Mucosa of gallbladder (tissue), 1 donor: ENCODE results near the gene C2orf78. TPM values are rescaled to one million over a fixed set of nuclear protein-coding genes. Genes with fewer than 3 reads are reported as not detected.
A peak's percentile ranks its signal among the peaks of the same experiment; 100 is the strongest.
"Not testable (repeated sequence)": the region's sequence is repeated elsewhere in the genome, so short reads cannot be mapped to it uniquely, and the experiment has no call there.

Experiments
- DNase-seq: peaks from one replicate; pipeline ENCODE4 v3.0.0-alpha.2; 2020; ENCODE audit warnings: low spot score
- total RNA-seq: library from RNA; stranded (reverse); gene quantifications from one replicate; pipeline ENCODE4 v1.2.1, GENCODE V29; 2021
- donor health status: DM: no; HTN: no; CAD: no.

Gene C2orf78, protein sequence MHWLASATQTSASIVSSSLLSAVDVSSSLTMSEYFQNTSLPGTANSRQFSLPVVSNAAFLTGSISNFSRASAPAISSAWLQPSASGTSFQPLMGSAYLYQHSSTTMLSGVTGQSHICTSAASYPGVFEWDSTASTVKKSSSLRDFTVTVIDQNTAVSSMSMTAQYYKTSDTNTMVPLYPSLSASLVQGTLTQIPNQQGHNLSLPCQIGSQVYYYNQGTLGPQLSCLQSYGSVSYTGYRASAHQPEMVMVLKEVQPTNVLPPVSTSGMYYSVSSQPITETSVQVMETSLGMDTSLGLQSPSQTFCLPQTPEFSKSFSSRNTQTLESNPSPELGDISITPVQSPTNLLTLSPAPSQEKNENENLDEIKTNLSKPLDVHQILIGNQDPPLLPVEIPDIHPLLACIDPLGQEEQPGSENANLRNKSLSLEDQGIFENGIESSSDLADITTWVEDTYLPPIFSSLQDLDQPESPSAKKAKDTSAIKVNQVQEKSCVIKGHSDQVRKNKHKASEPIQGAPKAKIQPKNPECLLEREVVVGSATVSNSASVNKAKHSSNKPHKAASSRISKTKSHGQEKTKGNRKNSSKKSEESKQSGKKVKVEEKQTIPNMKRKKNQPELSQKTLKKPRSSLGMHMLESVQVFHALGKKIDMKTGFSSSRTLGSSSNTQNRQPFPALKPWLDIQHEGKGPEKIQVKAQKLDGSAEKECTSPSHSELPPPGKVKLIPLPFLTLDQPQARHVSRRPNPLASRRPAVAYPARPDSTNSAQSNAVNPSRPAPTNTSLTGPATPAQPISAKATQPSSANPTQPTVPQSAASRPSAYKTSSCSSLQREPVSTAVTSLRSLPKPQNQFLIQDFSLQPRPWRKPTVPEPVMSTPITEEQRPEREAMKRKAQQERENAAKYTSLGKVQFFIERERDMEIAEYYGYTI
- not detected for total RNA-seq

DNA sequence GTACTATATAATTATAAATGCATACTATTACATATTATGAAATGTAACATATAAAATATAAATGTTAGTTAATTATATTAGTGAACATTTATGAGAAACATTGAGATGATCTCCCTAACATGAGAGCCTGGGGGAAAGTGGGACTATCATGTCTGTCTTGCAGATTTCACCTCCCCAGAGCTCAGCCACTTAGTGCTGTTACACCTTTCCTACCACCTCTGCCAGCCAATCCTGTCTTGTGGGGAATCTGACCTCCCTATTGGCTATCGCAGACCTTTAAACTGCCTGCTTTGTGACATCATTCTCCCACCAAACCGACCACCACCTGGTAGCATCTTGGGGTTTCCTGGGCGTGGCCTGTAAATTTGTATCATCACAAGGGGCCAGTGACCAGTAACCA is at the start of gene C2orf78:
C2orf78 (plus strand) TSS at position 301 of the 400 bp plus-strand sequence. CDS start 127 bp downstream, outside the sequence.
- not testable (repeated sequence) for DNase-seq

DNA sequence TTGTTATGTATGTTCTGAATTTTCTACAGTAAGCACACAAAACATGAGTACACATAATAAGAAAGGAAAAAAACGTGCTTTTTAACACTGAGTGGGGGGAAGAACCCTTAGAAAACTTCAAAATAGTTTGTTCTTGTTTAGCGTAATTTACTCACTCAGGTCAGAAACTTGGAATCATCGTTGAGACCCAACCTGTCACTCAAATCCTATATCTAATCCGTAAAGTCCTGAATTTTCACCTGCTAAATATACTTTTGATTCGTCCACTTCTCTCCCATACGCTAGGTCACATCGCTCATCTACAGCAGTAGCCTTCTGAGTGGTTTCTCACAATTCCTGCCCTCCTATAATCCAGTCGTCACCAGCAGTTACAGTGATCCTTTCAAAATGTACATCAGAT is 47.6 kb upstream of the C2orf78 start:
- no peak for DNase-seq

DNA sequence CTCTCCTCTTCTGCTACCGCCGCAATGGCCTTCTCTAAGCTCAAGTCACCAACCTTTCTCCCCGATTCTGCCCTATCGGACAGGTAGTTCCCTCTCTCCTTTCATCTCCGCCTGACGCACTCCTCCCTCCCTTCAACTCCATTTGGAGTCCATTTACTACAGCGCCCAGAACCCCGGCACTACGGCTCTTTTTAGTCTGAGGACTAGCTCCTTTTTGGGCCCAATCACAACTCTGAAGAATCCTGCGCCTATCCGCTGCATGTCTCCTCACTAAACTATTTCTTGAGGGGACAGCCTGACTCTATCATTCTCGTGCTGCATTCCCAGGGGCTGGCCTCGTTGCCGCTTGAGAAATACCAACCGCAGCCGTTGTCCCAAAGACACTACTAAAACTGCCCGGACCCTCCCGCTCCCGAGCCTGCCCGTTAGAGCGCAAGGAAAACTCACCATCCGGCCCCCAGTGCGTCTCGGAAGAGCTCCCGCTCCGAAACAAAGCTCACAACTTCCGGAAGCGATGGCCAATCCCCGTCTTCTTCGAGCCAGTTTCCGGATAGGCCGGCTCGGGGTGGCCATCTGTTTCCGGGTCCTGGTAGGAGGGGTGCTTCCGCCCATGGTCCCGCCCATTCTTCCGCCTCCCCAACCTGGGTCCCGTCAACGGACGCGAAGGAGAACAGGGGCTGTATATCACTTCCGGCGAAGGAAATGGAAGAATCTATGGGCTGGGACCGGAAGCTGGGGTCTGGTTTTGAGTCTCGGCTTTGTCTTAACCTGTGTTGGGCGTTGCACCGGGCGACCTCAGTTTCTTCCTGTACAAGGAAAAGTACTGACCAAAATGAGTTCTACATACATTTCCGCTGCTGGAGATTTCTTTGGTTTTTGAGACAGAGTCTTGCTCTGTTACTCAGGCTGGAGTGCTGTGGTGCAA is 46.9 kb upstream of the C2orf78 start, which contains the start of gene TPRKB:
TPRKB (minus strand) TSS at position 491 of the 925 bp plus-strand sequence. CDS start 2,776 bp downstream, outside the sequence.
- DNase-seq = peak; percentile 96

DNA sequence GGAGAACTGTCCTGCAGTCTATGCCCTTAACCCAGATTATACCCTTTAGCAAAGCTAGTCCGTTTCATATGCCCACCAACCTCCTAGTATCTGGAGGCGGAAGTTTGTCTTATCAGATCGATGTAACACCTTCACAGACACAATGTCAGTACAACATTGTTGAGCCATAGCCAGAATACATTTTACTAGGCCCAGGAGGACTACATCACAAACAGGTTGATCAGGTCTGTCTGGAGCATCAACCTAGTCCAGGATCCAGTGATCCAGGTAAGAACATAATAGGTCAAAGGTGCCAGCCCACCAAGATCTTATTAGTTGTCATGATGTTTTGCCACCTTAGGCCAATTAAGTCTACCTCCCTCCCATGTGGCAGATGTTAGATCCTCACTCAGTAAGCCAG is 44.9 kb upstream of the C2orf78 start:
- DNase-seq = no peak

DNA sequence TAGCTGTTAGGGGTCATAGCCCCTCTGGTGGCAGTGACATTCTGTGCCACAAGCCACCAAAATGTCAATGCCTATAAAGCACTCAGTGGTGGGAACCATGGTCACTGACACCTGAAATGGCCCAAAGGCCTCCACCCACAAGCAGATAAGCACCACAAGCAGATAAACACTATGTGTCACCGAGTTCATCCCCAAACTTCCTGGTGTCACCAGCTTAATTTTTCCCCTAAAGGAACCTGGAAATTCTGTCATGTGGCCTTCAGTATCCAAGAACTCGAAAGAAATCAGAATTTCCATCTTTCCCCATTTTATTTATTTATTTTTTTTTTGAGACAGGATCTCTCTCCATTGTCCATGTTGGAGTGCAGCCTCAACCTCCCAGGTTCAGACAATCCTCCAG is 43.2 kb upstream of the C2orf78 start:
- DNase-seq = no peak

DNA sequence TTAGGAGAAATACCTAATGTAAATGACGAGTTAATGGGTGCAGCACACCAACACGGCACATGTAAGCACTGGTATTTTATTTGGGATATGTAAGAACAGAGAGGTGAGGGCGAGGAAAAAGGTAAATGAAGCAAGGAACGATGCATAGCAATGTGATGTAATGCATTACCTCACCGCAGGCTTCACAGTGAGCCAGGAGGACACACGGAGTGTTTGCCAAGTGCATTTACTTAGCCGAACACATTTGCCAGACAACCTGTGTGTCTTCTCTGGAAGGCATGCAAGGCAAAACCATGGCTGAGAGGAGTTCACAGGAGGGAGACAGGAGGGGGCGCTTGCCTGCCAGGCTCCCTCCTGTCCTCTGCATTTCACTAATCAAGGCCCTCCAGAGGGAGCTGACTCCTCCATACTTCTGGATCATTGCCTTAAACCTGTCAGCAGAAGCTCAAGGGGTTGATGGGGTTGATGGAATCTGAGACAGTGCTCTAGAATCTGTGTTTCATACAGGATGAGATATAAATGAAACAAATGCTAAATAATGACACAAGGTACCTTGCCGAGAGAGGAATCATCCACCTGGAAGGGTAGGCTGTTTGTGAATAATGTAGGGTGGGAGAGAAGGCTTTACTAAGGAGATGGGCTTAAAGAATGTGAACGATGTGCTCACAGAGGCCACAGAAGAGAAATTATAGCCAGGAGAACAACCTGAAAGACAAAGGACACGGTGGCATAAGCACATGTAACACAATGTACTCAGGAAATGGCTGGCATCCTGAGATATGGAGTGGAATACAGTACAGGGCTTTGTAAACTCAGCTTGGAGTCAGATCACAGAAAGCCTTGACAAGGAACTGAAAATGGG is 37.7 kb upstream of the C2orf78 start:
- DNase-seq = no peak

DNA sequence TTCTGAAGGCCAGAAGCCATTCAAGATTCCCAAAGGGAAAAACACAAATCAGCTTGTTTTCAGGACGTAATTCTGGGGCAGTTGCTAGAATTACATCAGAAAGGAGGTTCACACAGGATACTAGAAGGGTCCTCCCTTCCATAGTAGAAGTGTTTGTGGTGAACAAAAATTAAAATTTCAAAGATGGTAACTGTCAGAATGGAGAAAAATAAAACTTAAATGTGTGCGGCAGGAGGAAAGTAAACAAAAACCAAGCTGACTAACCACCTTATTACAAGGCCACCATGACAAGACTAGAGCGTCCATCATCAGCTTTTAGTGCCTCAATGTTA is 37.1 kb upstream of the C2orf78 start:
- no peak for DNase-seq

DNA sequence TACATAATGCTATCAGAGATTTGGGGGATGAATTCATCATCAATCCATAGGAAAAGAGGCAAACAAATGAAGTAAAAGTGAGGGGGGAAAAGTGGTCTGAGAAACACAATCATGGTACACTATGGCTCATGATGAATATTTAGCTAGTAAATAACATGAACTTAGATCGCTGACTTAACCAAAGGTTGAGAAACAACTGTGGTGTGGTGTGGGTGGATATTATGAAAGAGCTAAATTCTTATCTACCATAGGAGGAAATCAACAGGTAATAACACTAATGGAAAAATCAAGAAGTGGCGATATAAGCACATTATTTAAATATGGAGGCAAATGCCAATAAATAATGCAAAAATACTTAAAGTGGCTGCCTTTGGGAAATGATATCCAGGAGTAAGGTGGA is 34.7 kb upstream of the C2orf78 start:
- DNase-seq = no peak

DNA sequence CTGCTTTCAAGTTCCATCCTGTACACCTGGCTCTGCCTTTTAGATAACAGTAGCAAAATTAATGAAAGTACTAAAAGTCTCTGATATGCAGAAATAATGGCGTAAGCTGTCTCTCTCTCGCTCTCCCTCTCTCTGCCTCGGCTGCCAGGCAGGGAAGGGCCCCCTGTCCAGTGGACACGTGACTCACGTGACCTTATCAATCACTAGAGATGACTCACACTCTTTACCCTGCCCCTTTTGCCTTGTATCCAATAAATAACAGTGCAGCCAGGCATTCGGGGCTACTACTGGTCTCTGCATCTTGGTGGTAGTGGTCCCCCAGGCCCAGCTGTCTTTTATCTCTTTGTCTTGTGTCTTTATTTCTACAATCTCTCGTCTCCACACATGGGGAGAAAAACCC is 29.7 kb upstream of the C2orf78 start:
- not testable (repeated sequence) for DNase-seq

DNA sequence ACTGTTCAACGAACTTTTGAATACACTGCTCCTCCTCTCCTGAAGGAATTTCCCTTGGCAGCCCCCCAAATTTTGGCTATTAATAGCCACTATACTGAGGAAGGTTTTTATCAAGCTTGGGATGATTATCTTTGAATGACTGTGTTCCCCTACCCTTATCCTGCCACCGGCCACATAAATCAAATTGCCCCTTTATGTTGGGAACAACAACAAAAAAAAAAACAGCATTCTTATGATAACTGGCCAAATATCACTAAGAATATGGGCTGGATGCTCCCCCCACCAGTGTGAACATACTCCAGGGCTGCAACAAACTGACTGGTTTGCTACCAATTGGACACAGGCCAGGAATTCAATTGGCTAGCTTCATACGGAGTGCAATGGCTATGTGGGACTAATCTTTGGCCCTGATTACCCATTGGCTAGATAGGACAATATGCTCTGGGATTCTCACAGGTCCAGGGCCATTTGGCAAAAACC is 24.7 kb upstream of the C2orf78 start:
- DNase-seq = no peak

DNA sequence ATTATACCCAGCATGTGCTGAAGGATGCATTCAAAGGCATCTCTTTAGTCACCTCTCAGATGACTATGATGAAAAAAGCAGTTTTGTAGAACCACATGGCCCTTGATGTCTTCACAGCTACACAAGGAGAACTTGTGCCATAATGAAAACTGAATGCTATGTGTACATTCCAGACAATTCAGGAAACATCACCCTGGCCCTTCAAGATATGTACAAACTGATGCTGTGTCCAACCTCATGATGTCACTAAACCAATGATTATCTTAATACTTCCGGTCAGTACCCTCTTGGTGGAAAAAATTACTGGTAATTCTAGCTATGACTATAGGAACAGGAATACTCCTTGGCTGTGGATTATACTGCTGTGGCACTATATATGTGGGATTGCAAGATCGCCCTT is 24.1 kb upstream of the C2orf78 start:
- no peak for DNase-seq

DNA sequence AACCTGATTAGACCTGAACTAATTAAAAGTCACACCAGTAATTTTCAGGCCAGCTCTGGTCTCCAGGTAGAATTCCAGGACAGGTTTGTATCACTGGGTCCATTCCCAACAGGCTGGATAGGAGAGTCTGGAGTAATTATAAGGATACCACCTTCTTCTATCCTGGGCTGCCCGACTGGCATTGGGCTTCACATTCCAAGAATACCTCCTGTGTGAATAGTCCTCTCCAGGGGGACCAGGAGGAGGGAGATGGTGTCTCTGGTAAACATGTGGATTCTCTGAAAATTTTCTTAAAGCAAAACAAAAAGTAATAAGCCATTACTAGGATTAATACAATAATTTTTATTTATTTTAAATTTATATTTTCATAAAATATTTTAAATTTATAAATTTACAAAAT is 21.4 kb upstream of the C2orf78 start:
- DNase-seq = no peak

DNA sequence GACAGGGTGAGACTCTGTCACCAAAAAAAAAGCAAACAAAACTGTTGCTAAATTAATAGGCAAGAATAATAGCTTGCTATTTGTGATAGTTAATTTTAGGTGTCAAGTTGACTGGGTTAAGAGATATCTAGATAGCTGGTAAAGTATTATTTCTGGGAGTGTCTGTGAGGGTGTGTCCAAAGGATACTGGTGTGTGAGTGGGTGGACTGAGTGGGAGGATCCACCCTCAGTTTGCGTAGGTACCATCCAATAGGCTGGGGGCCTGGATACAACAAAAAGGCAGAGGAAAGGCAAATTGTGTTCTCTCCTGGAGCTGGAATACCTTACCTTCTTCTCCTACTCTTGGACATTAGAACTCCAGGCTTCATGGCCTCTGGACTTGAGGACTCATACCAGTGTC is 19.0 kb upstream of the C2orf78 start:
- no peak for DNase-seq

DNA sequence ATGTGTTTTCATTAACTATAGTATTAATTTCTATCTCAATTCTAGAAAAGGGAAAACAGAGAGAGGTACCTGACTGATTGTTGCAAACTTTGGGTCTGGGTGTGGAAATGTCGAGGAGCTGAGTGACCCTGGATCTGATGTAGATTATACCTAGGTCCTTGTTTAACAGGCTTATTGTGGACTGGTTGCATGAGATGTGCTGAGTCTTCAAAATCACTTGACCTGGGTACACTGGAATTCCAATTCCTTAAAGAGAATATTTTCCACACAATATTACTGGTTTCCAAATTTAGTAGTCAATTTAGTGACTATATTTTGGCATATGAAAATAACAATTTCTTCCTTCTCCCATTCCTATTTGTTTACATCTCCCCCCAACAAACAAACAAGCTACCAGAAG is 17.6 kb upstream of the C2orf78 start:
- no peak for DNase-seq

DNA sequence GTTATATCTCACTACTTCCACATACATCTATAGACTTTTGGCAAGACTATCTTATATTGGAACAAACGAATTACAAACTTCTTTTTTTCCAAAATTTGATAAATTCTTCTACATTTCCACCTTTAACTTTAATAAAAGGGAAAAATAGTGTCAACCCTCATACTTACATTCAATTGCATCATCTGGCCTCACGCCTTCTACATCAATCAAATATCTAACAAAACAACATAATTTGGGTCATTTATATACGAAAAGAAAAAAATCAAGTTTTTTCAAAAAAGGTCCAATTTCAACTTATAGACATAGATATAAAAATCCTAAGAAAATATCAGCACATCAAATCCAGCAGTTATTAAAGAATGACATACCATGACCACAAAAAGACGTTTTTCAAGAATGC is 17.0 kb upstream of the C2orf78 start:
- DNase-seq = no peak

DNA sequence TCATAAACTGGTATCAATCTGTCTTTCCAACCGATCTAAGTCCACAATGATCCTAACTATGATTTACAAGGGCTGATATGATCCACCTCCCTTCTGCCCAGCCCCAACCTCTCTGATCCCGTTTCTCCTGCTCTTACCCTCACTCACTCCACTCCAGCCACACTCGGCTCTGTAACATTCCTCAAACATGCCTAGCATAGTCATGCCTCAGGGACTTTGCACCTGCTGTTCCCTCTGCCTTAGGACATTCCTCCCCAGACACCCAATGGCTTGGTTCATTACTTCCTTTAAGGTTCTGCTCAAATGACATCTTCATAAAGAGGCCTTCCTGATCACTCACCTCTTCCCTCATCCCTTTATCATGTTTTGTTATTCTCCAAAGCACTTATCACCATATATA is 13.3 kb upstream of the C2orf78 start:
- no peak for DNase-seq

DNA sequence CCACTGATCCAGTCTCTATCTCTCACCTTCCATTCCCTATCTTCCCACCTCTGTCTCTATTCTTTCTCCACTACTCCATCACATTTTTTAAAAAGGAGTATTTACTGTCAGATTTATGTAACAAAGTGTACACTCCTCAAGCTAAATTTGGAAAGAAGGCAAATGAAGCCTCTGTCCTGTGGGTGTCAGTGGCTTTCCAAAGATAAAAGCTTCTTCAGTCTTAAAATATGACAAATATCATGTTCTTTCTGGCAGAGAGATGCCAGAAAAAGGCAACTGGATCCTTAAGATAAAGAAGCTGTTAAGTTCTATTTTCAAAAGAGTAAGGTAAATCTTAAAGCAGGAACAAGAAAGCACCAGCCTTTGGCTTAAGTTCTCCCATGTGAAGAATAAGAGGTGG is 11.2 kb upstream of the C2orf78 start:
- no peak for DNase-seq

DNA sequence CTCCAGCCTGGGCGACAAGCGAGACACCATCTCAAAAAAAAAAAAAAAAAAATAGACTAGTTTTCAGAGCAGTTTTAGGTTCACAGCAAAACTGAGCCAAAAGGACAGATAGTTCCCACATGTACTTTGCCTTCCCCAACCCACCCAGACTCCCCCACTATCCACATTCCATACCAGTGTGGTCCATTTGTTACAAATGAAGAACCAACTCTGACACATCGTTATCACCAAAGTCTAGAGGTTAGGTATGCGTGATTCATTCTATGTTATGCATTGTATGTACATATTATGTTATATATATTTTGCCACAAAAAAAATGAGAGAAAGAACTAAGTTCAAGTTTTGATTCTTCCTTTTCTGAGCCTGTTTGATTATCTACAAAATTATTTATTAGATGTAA is 7.6 kb upstream of the C2orf78 start:
- DNase-seq = no peak

DNA sequence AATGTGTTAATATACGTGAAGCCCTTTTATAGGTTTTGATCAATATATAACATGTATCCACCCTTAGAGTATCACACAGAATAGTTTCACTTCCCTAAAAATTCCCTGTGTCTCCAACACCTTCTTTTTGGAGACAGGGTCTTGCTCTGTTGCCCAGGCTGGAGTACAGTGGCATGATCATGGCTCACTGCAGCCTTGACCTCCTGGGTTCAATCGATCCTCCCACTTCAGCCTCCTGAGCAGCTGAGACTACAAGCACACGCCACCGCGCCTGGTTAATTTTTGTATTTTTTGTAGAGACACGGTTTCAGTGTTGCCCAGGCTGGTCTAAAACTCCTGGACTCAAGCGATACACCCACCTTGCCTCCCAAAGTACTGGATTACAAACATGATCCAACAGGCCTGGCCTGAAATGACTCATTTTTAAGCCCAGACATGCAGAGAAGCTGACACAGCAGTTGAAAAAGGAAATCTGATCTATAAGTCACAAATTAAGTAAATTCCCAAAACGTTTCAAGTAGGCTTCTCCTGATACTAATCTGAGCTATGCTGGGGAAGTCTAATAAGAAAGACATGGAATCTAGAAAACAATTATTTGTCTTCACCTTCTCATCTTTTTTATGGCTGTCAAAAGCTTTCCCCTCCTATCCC is 7.0 kb upstream of the C2orf78 start:
- DNase-seq = no peak

DNA sequence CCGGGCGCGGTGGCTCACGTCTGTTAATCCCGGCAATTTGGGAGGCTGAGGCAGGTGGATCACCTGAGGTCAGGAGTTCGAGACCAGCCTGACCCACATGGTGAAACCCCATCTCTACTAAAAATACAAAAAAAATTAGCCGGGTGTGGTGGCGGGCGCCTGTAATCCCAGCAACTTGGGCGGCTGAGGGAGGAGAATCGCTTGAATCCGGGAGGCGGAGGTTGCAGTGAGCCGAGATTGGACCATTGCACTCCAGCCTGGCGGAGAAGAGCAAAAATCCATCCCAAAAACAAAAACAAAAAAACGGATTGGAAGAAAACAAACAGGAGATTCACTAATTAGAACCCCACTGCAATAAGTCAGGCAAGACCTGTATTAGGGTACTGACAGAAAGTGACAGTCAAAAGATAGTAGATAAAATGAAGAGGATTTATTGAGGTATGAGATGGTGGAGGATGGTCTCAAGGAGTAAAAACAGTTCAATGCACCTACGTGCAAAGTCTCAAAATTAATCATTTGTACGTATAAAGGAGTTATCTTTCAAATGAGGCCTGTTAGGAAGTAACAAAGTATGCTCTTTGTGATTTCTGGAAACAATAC is 5.0 kb upstream of the C2orf78 start:
- not testable (repeated sequence) for DNase-seq
